ENCODE results near the gene CCHCR1.

Gene CCHCR1

DNA sequence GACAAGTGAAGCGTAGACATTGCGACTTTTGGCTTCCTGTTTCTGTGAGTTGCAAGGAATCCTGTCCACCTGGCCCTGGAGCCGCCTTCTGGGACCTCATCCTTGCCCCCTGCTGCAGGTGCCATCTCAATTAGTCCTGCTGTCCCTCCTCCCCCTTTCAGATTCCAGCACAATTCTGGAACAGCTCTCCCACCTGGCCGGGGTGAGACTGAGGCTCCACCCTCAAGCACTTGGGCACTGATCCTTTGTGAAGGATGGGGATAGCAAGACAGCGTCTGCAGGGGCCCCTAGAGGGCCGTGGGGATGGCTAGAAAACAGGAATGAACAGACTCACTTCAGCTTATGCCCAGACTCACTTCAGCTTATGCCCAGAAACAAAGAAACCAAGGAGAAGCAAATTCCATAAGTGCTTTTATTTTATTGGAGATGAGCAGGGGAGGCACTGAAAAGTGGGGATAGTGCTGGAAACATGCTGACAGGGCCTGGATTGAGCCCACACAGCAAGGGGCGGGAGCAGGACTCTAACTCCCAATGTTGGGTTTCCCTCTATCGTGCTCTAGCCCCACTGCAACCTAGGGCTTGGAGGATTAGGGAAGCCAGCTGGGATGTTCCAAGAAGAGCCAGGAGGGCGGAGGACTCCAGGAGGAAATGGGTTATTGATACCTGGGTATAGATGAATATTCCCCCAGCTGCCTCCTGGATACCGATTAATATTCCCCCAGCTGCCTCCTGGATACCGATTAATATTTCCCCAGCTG, 46.6 kb downstream of the CCHCR1 start:
- no peak for FAIRE-seq
- TF ChIP-seq TAF1 (IDR thresholded peaks at IDR 0.05; ENCODE audit: borderline replicate concordance, low read depth, low read length), result no peak
- no peak for TF ChIP-seq POLR2A (IDR thresholded peaks at IDR 0.05; ENCODE audit: low read depth, low read length)
- TF ChIP-seq POLR2AphosphoS5 (IDR thresholded peaks at IDR 0.05; ENCODE audit: low read depth, low read length), result no peak
- no peak for DNase-seq (ENCODE audit: insufficient read length)

DNA sequence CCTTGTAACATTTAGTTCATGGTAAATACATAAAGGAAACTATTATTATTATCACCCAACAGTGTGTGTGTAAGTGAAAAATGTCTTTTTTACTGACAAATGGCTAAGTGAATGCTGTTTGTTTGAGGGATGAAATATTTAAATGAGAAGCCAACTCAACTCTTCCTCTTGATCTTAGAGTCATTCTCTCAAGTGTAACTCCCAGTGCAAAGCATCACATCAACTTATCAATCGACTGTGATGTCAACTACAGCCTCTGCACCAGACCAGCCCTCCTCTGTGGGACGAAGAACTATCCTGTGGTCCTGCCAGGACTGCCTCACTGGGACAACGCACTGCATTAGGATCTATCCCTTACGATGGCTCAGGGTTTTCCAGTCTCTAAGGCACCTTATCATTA, 50.5 kb downstream of the CCHCR1 start:
- DNase-seq (ENCODE audit: insufficient read length) (no peak), FAIRE-seq (no peak)
- TF ChIP-seq POLR2AphosphoS5 (IDR thresholded peaks at IDR 0.05; ENCODE audit: low read depth, low read length) (no peak), POLR2A (IDR thresholded peaks at IDR 0.05; ENCODE audit: low read depth, low read length) (no peak), TAF1 (IDR thresholded peaks at IDR 0.05; ENCODE audit: borderline replicate concordance, low read depth, low read length) (no peak)

DNA sequence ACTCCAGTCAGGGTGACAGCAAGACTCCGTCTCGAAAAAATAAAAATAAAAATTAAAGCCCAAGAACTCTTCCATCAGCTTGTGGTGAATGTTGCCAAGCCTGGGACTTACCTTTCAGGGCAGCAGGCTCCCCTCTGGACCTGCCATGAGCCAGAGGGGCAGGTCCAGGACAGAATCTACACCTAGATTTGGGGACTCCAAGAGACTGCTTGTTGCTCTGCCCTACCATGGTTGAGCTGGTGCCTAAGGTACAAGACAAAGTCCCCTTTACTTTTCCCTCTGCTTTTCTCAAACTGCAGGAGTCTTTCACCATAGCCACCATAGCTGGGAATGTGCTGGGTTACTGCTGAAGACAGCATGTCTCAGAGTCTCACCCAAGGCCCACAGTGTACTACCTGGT, 54.5 kb downstream of the CCHCR1 start:
- FAIRE-seq, result no peak
- TF ChIP-seq POLR2A (IDR thresholded peaks at IDR 0.05; ENCODE audit: low read depth, low read length), result no peak
- no peak for TF ChIP-seq POLR2AphosphoS5 (IDR thresholded peaks at IDR 0.05; ENCODE audit: low read depth, low read length)
- no peak for DNase-seq (ENCODE audit: insufficient read length)

DNA sequence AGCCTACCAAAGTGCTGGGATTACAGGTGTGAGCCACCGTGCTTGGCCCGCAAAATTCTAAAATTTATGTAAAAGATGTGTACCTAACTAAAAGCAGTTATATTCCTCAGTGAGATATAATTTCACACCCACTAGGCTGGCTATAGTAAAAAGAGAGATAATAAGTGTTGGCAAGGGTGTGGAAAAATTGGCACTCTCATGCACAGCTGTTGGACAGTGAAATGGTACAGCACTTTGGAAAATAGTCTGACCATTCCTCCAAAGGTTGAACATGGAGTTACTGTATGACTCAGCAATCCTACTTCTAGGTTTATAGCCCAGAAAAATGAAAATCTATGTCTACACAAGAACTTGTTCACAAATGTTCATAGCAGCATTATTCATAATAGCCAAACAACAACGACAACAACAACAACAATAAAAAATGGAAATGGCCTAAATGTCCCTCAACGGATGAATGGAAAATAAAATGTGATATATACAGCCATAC, 59.1 kb downstream of the CCHCR1 start:
- FAIRE-seq (no peak), DNase-seq (ENCODE audit: insufficient read length) (no peak)
- TF ChIP-seq POLR2A (IDR thresholded peaks at IDR 0.05; ENCODE audit: low read depth, low read length), result no peak

DNA sequence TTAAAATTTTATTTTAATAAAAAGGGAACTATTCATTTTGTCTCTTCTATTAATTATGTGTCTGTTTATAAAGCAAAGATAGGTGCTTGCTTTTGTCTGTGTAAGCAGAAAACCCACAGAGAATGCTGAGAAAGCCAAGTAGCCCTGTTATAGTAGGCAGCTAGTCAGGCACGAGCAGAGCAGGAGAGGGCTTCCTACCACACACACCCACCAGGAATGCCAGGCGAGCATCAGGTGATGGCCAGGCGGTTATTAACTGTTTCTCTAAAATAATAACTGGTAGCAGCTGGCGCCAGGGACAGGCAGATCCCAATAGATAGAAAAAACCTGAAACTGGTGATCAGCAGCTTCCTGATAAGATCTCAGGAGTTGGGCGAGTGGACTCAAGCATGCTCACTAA, 60.9 kb downstream of the CCHCR1 start:
- TF ChIP-seq TAF1 (IDR thresholded peaks at IDR 0.05; ENCODE audit: borderline replicate concordance, low read depth, low read length) (no peak), POLR2A (IDR thresholded peaks at IDR 0.05; ENCODE audit: low read depth, low read length) (no peak), POLR2AphosphoS5 (IDR thresholded peaks at IDR 0.05; ENCODE audit: low read depth, low read length) (no peak)
- DNase-seq (ENCODE audit: insufficient read length) (no peak), FAIRE-seq (no peak)

DNA sequence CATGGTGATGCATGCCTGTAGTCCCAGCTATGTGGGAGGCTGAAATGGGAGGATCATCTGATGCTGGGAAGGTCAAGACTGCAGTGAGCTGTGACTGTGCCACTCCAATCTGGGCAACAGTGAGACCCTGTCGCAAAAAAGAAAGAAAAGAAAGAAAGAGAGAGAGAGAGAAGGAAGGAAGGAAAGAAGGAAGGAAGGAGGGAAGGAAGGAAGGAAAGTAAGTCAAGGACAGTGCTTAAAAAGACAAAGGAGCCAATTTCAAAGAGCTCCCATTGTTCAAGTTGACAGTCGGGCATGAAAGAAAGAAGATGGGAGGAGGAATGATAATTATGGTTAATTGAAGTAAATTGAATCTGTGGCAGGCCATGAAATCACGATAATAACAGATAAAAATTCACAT, 61.4 kb downstream of the CCHCR1 start:
- FAIRE-seq, result no peak
- TF ChIP-seq POLR2AphosphoS5 (IDR thresholded peaks at IDR 0.05; ENCODE audit: low read depth, low read length) (no peak), POLR2A (IDR thresholded peaks at IDR 0.05; ENCODE audit: low read depth, low read length) (no peak), TAF1 (IDR thresholded peaks at IDR 0.05; ENCODE audit: borderline replicate concordance, low read depth, low read length) (no peak)
- no peak for DNase-seq (ENCODE audit: insufficient read length)

DNA sequence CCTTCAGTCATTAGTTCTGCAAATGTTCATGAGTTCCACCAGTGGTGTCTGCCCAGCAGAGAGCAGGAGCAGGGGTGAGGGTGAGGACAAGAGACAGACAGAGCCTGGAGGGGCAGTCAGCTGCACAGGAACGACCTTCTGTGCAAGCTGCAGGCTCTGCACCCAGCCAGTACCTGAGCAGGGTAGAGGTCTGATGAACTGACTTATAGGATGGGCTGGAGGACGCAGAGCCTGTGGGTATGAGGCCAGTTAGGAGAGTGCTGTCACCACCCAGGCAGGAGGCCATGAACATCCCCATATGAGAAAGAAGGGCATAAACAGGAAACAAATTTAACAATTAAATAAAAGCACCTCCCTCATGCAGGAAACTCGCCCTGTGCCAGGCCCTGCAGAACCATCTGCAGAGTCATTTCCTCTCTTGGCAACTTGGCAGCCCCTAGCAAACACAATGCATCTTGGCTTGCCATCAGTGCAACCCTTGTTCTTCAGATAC, 63.2 kb downstream of the CCHCR1 start:
- no peak for FAIRE-seq

DNA sequence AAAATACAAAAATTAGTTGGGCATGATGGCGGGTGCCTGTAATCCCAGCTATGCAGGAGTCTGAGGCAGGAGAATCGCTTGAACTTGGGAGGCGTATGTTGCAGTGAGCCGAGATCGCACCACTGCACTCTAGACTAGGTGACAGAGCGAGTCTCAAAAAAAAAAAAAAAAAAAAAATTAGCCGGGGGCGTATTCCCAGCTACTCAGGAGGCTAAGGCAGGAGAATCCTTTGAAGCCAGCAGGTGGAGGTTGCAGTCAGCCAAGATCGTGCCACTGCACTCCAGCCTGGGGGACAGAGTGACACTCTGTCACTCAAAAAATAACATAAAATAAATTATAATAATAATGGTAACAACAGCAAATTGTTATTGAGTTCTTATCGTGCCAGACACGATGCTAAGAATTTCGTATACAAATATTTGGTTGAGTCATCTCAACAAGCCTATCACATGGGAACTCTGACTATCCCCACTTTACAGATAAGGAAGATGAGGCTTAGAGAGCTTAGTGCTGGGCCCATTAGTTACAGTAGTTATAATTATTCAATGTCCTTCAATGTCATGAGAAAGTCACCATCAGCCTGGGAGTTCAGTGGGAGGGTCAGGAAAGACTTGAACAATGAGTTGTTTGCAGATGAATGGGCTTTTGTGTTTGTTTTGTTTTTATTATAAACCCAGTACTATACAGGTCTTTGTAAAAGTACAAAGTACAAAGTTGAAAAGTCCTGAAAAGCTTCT, 64.7 kb downstream of the CCHCR1 start:
- no peak for TF ChIP-seq TAF1 (IDR thresholded peaks at IDR 0.05; ENCODE audit: borderline replicate concordance, low read depth, low read length)
- no peak for TF ChIP-seq POLR2AphosphoS5 (IDR thresholded peaks at IDR 0.05; ENCODE audit: low read depth, low read length)
- no peak for TF ChIP-seq POLR2A (IDR thresholded peaks at IDR 0.05; ENCODE audit: low read depth, low read length)
- FAIRE-seq (no peak), DNase-seq (ENCODE audit: insufficient read length) (no peak)

More for the DNA sequence above, 63.2 kb downstream of the CCHCR1 start:
- no peak for DNase-seq (ENCODE audit: insufficient read length)
- no peak for TF ChIP-seq POLR2AphosphoS5 (IDR thresholded peaks at IDR 0.05; ENCODE audit: low read depth, low read length)
- no peak for TF ChIP-seq TAF1 (IDR thresholded peaks at IDR 0.05; ENCODE audit: borderline replicate concordance, low read depth, low read length)
- TF ChIP-seq POLR2A (IDR thresholded peaks at IDR 0.05; ENCODE audit: low read depth, low read length), result no peak
